ENCODE results near the gene TBX15. TPM values are rescaled to one million over a fixed set of nuclear protein-coding genes. Genes with fewer than 3 reads are reported as not detected.

TBX15 gene
- total RNA-seq, 4 donors from 2014 or later, result 0.45 to 1.6 (median 0.56) TPM

- no peak for ATAC-seq
- Histone ChIP-seq H3K9me3 (peaks cover 0 to 13% (median 0%) of the 10 kb centered on the region in 3 donors), H3K27ac (no peak overlapping the region), H3K4me1 (peaks cover 0 to 55% (median 15%) of the 10 kb centered on the region in 3 donors), H3K27me3 (peaks cover 100% of the 10 kb centered on the region), H3K4me3 (no peak overlapping the region), H3K36me3 (no peaks in the 10 kb centered on the region)
- no CpG with 5 or more reads among the region's 22 CpGs for WGBS, 2 donors (ENCODE audit: low coverage in 1 of 2)
- TF ChIP-seq EP300 (IDR thresholded peaks at IDR 0.05) (no peak), CTCF (IDR thresholded peaks at IDR 0.05) (no peak), POLR2A (IDR thresholded peaks at IDR 0.05) (no peak), POLR2AphosphoS5 (IDR thresholded peaks at IDR 0.05) (no peak)
Measured at GRCh38 chr1:118989878-118990378, 1.8 kb upstream of the TBX15 start.

- WGBS, 2 donors (ENCODE audit: low coverage in 1 of 2), result 20 to 34% methylated on average over 2 to 27 of the region's 44 CpGs
- no peak for ATAC-seq
- peaks cover 0 to 63% (median 15%) of the 10 kb centered on the region in 3 donors for H3K4me1 ChIP-seq
- TF ChIP-seq CTCF (IDR thresholded peaks at IDR 0.05) (no peak), EP300 (IDR thresholded peaks at IDR 0.05) (no peak), POLR2AphosphoS5 (IDR thresholded peaks at IDR 0.05) (no peak), POLR2A (IDR thresholded peaks at IDR 0.05) (no peak)
- H3K27ac ChIP-seq, result no peak overlapping the region
- H3K36me3 ChIP-seq, result no peaks in the 10 kb centered on the region
- H3K9me3 ChIP-seq, result peaks cover 0 to 19% (median 0%) of the 10 kb centered on the region in 3 donors
- no peak overlapping the region for H3K4me3 ChIP-seq
- H3K27me3 ChIP-seq, result peaks cover 100% of the 10 kb centered on the region
Measured at GRCh38 chr1:118989006-118989815, 1.1 kb upstream of the TBX15 start.

GRCh38 chr1:118987468-118988185 is 516 bp downstream of the TBX15 start:
- Histone ChIP-seq H3K4me1 (peaks cover 0 to 66% (median 15%) of the 10 kb centered on the region in 3 donors), H3K4me3 (peak overlapping the region; percentile 20 to 48), H3K36me3 (no peaks in the 10 kb centered on the region), H3K27ac (peak overlapping the region in 2 of 4 donors; percentile 39 to 49), H3K27me3 (peaks cover 100% of the 10 kb centered on the region), H3K9me3 (peaks cover 0 to 30% (median 0%) of the 10 kb centered on the region in 3 donors)
- WGBS, 2 donors (ENCODE audit: low coverage in 1 of 2), result 0 to 1% methylated on average over 16 to 37 of the region's 65 CpGs
- TF ChIP-seq POLR2AphosphoS5 (IDR thresholded peaks at IDR 0.05) (no peak), EP300 (IDR thresholded peaks at IDR 0.05) (no peak), CTCF (IDR thresholded peaks at IDR 0.05) (no peak), POLR2A (IDR thresholded peaks at IDR 0.05) (no peak)
- peak; percentile 48 for ATAC-seq

- H3K4me3 ChIP-seq, result peak overlapping the region; percentile 20 to 48
- ATAC-seq, result peak; percentile 26
- peaks cover 0 to 30% (median 0%) of the 10 kb centered on the region in 3 donors for H3K9me3 ChIP-seq
- peaks cover 0 to 63% (median 15%) of the 10 kb centered on the region in 3 donors for H3K4me1 ChIP-seq
- peaks cover 100% of the 10 kb centered on the region for H3K27me3 ChIP-seq
- WGBS, 2 donors (ENCODE audit: low coverage in 1 of 2), result 8 to 16% methylated on average over 13 to 17 of the region's 42 CpGs
- TF ChIP-seq POLR2A (IDR thresholded peaks at IDR 0.05), result no peak
- no peak for TF ChIP-seq CTCF (IDR thresholded peaks at IDR 0.05)
- no peak for TF ChIP-seq EP300 (IDR thresholded peaks at IDR 0.05)
- no peak for TF ChIP-seq POLR2AphosphoS5 (IDR thresholded peaks at IDR 0.05)
- H3K36me3 ChIP-seq, result no peaks in the 10 kb centered on the region
- H3K27ac ChIP-seq, result peak overlapping the region in 1 of 4 donors; percentile 49
Measured at GRCh38 chr1:118986555-118987467, 1.3 kb downstream of the TBX15 start.

Data from gastroesophageal sphincter (tissue), 4 donors.